ENCODE data around the gene SEPSECS. TPM values are rescaled to one million over a fixed set of nuclear protein-coding genes. Genes with fewer than 3 reads are reported as not detected.
A peak's percentile ranks its signal among the peaks of the same experiment; 100 is the strongest.

The SEPSECS gene
- 9.7 TPM for polyA plus RNA-seq (ENCODE audit: insufficient read length)

DNA sequence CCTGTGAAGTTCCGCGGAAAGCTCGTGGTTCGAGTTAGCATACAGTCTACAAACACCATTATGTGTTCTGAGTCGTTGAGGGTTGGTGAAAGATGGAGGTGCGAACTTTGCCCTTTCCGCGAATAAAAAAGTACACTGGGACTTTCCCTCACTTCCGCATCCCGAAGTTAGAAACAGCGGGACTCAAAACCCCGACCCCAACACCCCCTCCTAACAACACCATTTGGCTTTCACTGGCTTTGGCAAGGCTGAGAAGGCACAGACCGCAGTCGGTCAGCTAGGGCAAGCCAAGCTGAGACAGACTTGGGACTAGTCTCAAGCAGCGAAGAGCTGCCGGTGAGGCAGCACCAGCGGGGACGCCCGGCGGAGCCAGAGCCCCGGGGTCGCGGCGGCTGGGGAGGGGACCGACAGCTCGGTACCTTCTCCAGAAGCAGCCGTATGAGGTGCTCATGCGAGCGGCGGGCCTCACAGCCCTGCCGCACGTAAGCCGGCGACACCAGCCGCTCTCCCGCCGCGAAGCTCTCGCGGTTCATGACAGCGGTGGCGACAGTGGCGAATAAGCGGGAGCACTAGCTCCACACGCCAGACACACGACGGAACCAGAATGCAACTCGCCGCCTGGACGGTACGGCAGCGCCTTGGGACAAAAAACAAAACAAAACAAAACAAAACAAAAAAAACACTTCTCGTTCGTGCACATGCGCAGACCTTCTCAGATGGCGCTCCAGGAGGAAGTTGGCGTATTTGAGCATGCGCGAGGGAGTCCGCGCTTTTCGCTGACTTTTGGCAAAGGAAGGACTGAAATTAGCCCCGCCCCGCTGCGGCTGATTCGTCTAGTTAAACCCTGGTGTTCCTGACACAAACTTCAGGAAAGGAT, at the start of gene SEPSECS:
Gene SEPSECS (minus strand): TSS at position 613 of the 877 bp plus-strand sequence. CDS start 80 bp downstream, at position 533.
- DNase-seq: peak; percentile 98

DNA sequence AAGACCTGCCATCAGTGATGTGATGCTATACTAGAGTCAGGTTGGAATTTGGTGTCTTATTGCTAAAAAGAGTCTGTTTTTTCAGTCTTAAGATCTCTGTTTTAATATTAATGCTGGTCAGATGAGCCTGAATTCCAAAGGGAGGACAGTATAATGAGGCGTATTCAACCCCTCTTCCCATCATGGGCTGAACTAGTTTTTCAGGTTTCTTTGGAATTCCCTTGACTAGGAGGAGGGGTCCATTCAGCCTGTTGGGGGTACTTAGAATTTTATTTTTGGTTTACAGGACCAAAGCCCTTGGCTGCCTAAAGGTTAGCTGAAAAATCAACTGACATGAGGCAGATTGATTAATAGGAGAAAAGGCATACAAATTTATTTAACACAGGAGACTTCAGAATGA, 49.5 kb upstream of the SEPSECS start:
- no peak for DNase-seq

GRCh38 chr4:25207997-25208396, 47.7 kb upstream of the SEPSECS start:
- DNase-seq: no peak

- no peak for DNase-seq
Measured at GRCh38 chr4:25198713-25199112, 38.5 kb upstream of the SEPSECS start.

DNA sequence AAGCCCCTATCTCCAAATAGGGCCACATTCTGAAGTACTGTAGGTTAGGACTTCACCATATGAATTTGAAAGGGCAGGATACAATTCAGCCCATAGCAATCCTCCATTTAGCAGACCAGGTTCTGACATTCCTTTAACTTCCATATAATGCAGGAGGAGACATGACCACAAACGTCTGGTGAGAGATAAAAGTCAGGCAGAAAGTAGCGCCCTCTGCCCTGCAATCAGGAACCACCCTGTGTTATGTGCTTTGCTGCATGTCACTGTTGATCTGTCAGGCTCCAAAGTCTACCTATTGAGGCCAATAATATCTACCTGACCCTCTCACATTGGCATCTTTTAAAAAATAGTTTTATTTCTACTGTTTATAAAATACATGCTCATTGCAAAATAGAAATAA, 30.2 kb upstream of the SEPSECS start:
- DNase-seq: no peak

GRCh38 chr4:25184056-25184455, 23.8 kb upstream of the SEPSECS start:
- DNase-seq: no peak

- no peak for DNase-seq
Measured at GRCh38 chr4:25182937-25183336, 22.7 kb upstream of the SEPSECS start.

- no peak for DNase-seq
Measured at GRCh38 chr4:25180524-25181131, 20.4 kb upstream of the SEPSECS start.

DNA sequence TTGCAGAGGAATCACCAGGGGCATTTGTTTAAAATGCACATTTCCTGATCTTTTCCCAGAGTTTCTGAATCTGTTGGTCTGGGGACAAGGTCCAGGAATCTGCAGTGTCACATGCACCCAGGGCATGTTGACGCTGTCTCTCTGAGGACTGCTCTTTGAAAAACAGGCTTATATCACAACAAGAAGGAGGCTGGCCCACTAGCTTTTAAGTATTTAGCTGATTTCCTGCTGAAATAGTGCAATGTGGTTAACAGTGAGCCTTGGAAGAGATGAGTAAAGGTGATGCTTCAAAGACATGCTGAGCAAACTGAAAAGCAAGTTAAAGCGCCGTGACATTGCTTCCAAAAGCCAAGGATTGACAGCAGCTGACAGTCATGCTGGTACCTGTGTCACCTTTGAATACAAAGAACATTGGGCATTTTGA, 18.6 kb upstream of the SEPSECS start:
- DNase-seq: no peak

GRCh38 chr4:25177147-25177546, 16.9 kb upstream of the SEPSECS start:
- no peak for DNase-seq

- no peak for DNase-seq
Measured at GRCh38 chr4:25174674-25175073, 14.4 kb upstream of the SEPSECS start.

DNA sequence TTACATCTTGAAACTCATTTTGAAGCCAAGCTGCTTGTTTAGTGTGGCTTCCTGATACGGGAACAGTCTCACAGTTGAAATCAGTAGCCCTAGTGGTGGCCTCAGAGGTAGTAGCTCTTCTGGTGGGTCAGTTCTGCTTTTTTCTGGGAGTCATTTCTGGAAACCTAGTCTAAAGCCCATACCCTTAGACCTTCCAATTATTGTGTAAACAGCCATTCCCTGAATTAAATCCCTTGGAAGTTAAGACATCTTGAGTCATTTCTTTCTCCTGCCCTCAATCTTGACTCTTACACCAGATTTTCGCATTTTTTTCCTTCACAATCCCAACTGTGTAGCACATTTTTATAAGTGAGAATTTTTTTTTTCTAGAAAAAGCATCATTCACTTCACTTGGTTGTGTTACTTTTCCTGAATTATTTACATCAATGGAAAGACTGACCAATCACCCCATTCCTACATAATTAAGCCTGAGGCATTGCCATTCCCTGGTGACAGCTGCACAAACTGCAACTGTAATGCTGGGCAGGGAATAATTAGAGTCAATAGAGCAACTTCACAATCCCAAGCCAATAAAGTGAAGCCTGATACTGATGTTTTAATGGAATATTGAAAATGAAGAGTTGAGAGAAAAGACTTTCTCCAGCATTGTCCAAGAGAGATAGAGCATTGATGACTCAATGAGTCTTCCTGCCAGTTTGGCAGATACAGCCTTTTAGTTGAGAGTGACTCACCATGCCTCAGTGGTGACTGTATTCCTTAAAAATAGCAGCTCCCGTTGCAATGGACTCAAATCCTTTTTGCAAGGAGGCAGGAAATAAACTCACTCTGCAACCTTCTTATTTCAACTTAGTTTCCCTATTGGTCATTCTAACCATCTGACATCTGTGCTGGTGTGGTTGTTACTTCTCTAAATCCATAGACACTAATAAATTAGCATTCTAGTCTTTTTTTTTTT, 13.0 kb upstream of the SEPSECS start:
- peak; percentile 68 for DNase-seq

DNA sequence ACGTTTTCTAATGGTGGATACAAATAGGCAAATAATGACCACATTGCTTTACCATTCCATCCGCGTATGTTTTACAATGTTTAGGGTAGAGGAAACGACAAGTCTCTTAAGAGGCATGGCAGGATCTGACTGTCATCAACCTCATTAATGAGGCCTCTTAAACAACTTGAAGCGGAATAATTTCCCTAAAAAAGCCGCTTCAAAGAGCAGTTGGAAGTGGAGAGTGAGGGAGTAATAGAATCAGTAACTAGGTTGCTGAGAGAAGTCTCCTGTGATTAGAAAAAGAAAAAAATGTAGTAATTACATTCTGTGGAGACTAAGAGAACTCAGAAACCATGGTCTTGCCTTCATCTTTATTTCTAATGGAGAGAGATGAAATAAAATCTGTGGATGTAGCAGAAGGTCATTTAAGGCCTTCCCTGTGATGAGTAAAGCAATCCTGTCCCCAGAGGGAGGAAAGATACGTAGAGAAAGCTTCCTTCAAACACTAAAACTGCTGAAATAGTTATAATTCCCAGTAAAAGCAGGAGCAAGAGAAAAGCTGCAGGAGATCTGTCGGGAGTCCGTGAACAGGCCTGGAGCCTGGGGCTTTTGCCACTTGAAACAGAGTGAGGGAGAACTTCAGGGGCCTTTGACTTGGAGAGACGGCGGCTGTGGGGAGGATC, 11.1 kb upstream of the SEPSECS start:
- no peak for DNase-seq

DNA sequence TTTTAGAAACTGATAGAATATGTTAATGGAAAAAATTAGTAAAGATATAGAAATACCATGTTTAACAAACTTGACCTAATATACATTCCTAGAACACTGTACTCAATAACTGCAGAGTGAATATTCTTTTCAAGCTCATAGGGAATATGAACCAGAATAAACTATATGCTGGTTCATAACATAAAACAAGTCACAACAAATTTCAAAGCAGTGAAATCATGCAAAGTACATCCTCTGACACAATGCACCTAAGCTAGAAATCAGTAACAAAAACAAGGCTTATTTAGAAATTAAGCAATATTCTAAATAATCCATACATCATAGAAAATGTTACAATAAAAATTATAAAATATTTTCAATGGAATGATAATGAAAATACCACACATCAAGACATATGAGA, 9.2 kb upstream of the SEPSECS start:
- DNase-seq: no peak

GRCh38 chr4:25165916-25166315, 5.7 kb upstream of the SEPSECS start:
- DNase-seq: no peak

DNA sequence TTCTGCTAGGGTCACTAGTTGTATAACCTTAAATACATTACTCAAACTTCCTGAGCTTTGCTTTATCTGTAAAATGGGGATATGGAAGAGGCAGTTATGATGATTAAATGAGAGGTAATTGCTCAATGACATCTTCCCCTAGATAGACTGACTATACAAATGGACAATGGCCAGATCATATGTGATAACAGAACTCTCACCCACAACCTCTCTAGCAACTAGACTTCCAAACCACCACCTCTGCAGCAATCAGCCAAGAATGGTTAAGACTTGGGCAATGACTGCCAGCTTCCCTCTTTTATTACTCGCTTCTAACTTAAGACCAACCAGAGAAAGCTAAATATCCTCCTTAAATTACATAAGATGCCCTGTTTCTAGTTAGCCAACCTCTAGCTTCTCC, 2.9 kb upstream of the SEPSECS start:
- no peak for DNase-seq

DNA sequence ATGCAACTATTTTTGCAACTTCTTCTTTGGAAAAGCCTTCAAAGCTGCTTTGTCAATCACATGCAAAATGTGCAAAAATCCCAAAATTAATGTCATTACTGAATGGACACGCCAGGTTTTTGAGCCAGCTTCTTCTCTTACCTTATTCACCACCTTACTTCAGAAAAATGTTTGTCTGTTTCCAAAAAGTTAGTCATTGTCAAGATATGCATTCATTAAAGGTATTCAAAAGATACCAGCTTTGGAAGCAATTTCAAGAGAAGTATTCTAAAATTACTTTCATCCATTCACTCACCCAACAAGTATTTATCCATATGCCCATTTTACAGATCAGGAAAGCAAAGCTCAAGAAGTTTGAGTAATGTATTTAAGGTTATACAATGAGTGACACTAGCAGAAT, 2.3 kb upstream of the SEPSECS start:
- no peak for DNase-seq

DNA sequence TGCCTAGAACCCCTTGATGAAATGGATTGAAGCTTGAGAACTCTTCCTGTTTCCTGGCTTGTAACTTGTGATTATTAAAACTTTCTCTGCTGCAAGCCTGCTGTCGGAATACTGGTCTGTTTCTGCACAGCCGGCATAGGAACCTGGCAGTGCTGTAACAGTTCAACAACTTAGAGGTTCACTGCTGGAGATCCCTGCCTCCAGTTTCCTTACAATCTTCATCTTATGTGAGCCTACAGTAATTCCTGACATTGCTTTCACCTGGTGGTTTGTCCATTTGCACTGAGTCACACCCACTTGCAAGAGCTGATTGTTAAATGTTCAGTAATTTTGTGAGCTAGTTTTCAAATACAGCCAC, 1.3 kb upstream of the SEPSECS start:
- DNase-seq: no peak

GRCh38 chr4:25160714-25161592, 704 bp upstream of the SEPSECS start:
- DNase-seq: no peak

GRCh38 chr4:25158817-25159216, 1.4 kb downstream of the SEPSECS start:
- DNase-seq: no peak

DNA sequence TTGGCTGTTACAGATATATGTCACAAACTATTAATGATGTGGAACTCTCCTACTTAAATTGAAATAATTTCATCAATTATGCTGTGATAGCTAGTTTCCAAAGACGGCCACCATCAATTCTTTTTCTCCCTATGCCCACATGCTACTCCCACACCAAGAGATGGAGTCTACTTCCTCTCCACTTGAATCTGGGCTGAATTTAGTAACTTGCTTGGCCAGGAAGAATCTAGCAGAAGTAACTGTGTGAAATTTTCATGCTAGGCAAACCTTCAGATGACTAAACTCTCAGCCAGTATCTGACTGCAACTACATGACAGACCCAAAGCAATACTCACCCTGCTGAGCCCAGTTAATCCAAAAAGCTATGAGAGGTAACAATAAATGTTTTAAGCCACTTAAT, 3.2 kb downstream of the SEPSECS start:
- no peak for DNase-seq

Data from hindlimb muscle (tissue), 1 donor.